Stomach (tissue), 9 donors: ENCODE results near the gene BCL11B. TPM values are rescaled to one million over a fixed set of nuclear protein-coding genes. Genes with fewer than 3 reads are reported as not detected.

Source experiments
- DNase-seq, 2 donors: peaks; one replicate each; pipeline versions ENCODE4 v3.0.0 to v3.0.0-alpha.2; 2013 to 2019
- H3K27ac ChIP-seq, 5 donors: fragments of 200-600 bp in 4 of 5; sonication (generic) in 4 of 5; one replicate each; pipeline ENCODE4 v1.5.1; 2013 to 2019; ENCODE audit warnings: mild to moderate bottlenecking in 1 of 5, moderate library complexity in 1 of 5
- H3K27me3 ChIP-seq, 3 donors: fragments of 200-600 bp; sonication (generic); one replicate each; pipeline ENCODE4 v1.5.1; 2017 to 2019; ENCODE audit warnings: mixed run types in 1 of 3
- H3K36me3 ChIP-seq, 4 donors: fragments of 200-600 bp; sonication (generic); 1 replicate in 3 of 4; 2 replicates in 1 of 4; pipeline ENCODE4 v1.5.1; 2016 to 2019
- H3K4me1 ChIP-seq, 4 donors: fragments of 200-600 bp; sonication (generic); one replicate each; pipeline ENCODE4 v1.5.1; 2016 to 2019
- H3K4me3 ChIP-seq, 4 donors: fragments of 200-600 bp; sonication (generic) in 3 of 4; one replicate each; pipeline ENCODE4 v1.5.1; 2016 to 2019; ENCODE audit warnings: mild to moderate bottlenecking in 1 of 4
- H3K9me3 ChIP-seq, 4 donors: fragments of 200-600 bp; sonication (generic); one replicate each; pipeline ENCODE4 v1.5.1; 2016 to 2019
- EP300 ChIP-seq: sonication (generic); formaldehyde crosslinking; IDR thresholded peaks from one replicate; pipeline ENCODE4 v1.6.1; 2017; ENCODE audit warnings: antibody characterized with exemption
- POLR2A ChIP-seq, 4 donors: fragments of 450-650 bp; IDR thresholded peaks; one replicate each; pipeline ENCODE4 v1.6.1; 2016; ENCODE audit warnings: antibody characterized with exemption in 4 of 4, control low read depth in 2 of 4, mild to moderate bottlenecking in 1 of 4, moderate library complexity in 1 of 4
- POLR2AphosphoS5 ChIP-seq, 3 donors: sonication (generic); formaldehyde crosslinking; IDR thresholded peaks; one replicate each; pipeline ENCODE4 v1.6.1; 2016; ENCODE audit warnings: antibody characterized with exemption in 3 of 3
- WGBS, 5 donors: extraction: QIAGEN DNeasy Blood & Tissue Kit in 3 of 5; methylation state at CpG; one replicate each; pipeline versions ENCODE4 v1.1.5 to v1.1.7; 2013 to 2018; 5-methylcytosine and 5-hydroxymethylcytosine counted together
- intact Hi-C: fragments of 100-400 bp; cut with DNase I; formaldehyde crosslinking; loops from one replicate; pipeline ENCODE4 v1.15.1; 2023; ENCODE audit warnings: low total_unique reads
- polyA plus RNA-seq, 3 donors: library from polyadenylated mRNA; stranded (reverse); fragments of 200-250 nt; gene quantifications; one replicate each; pipeline ENCODE4 v1.2.3, GENCODE V29; 2013
- total RNA-seq, 5 donors: library from RNA; depleted of rRNA; stranded (reverse); fragments of >200 nt; gene quantifications; one replicate each; pipeline versions ENCODE4 v1.1.0 to v1.2.3, GENCODE V29; 2014 to 2016
- TF ChIP-seq, protein P1 (sequence below), 7 experiments: fragments of 450-650 bp in 4 of 7; fragments of 200-600 bp in 3 of 7; sonication (generic) in 3 of 7; IDR thresholded peaks; one replicate each; pipeline ENCODE4 v1.5.1; 2016 to 2019; ENCODE audit warnings: antibody characterized with exemption in 7 of 7, control low read depth in 2 of 7, mild to moderate bottlenecking in 1 of 7
- donor health status: healthy with polysubstance abuse.
- donor health status: Bipolar disorder and iron deficiency.
- donor health status: healthy.

BCL11B gene
- total and polyA plus RNA-seq, 8 donors = 0.15 to 9.6 (median 1.3) TPM; not detected in 1

GRCh38 chr14:99246536-99247097 lies 25.4 kb downstream of the BCL11B start:
- 3 to 16% (median 7%) methylated on average over 28 to 40 of the region's 40 CpGs for WGBS, 5 donors
- peak overlapping the region; percentile 7 to 39 (median 13) for H3K4me3 ChIP-seq
- H3K36me3 ChIP-seq = no peaks in the 10 kb centered on the region
- TF ChIP-seq POLR2A (IDR thresholded peaks at IDR 0.05) (no peak), EP300 (no peak), POLR2AphosphoS5 (IDR thresholded peaks at IDR 0.05) (no peak)
- TF ChIP-seq, protein P1, sequence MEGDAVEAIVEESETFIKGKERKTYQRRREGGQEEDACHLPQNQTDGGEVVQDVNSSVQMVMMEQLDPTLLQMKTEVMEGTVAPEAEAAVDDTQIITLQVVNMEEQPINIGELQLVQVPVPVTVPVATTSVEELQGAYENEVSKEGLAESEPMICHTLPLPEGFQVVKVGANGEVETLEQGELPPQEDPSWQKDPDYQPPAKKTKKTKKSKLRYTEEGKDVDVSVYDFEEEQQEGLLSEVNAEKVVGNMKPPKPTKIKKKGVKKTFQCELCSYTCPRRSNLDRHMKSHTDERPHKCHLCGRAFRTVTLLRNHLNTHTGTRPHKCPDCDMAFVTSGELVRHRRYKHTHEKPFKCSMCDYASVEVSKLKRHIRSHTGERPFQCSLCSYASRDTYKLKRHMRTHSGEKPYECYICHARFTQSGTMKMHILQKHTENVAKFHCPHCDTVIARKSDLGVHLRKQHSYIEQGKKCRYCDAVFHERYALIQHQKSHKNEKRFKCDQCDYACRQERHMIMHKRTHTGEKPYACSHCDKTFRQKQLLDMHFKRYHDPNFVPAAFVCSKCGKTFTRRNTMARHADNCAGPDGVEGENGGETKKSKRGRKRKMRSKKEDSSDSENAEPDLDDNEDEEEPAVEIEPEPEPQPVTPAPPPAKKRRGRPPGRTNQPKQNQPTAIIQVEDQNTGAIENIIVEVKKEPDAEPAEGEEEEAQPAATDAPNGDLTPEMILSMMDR (IDR thresholded peaks at IDR 0.05) = no peak
- H3K27me3 ChIP-seq = peaks cover 24 to 96% (median 48%) of the 10 kb centered on the region in 3 donors
- intact Hi-C loops = no loop called here
- DNase-seq = peak in 1 of 2 donors; percentile 39
- H3K4me1 ChIP-seq = peaks cover 3 to 18% (median 13%) of the 10 kb centered on the region in 4 donors
- H3K27ac ChIP-seq = peak overlapping the region in 4 of 5 donors; percentile 33 to 44 (median 38)
- no peaks in the 10 kb centered on the region for H3K9me3 ChIP-seq

GRCh38 chr14:99245564-99246511 lies 26.2 kb downstream of the BCL11B start:
- 2 to 11% (median 5%) methylated on average over 45 to 83 of the region's 83 CpGs for WGBS, 5 donors
- Histone ChIP-seq H3K4me3 (peak overlapping the region; percentile 7 to 39 (median 13)), H3K36me3 (no peaks in the 10 kb centered on the region), H3K27me3 (peaks cover 24 to 97% (median 48%) of the 10 kb centered on the region in 3 donors), H3K9me3 (no peaks in the 10 kb centered on the region), H3K27ac (peak overlapping the region in 4 of 5 donors; percentile 13 to 40 (median 35)), H3K4me1 (peaks cover 3 to 18% (median 13%) of the 10 kb centered on the region in 4 donors)
- peak in 1 of 2 donors; percentile 66 for DNase-seq
- TF ChIP-seq, protein P1 (IDR thresholded peaks at IDR 0.05) = no peak
- TF ChIP-seq POLR2A (IDR thresholded peaks at IDR 0.05) (no peak), EP300 (no peak), POLR2AphosphoS5 (IDR thresholded peaks at IDR 0.05) (no peak)
- intact Hi-C loops = no loop called here

DNA sequence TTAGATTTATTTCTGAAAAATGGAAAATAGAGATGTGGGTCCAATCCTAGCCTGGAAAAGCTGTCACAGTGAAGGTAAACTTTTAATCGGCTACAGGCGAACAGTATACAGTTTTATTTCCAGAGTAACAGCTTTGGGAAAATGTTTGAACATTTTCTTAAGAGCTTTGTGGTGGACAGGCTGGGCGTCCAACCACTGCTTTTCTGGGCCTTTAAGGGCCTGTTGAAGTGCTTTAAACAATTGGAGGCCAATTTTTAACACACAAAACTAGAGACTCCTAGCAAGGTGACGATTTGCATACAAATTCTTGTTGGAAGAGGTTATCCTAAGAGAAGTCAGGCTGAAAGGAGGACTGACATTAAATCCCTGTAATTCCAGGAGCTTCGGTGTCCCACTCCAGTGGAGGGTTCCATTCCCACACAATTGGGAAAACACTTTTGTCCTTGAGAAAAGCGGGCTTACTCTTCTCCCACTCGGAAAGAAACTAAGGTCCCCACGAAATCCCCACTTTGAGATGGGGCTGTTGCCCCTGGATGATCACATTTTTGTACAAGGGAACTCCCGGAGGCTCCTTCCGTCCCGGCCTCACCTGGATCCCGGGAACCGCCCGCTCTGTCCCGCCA lies 26.9 kb downstream of the BCL11B start:
- H3K27ac ChIP-seq = peak overlapping the region in 4 of 5 donors; percentile 13 to 40 (median 35)
- peak overlapping the region in 2 of 4 donors; percentile 18 to 39 for H3K4me3 ChIP-seq
- no peak for TF ChIP-seq EP300
- no peak for TF ChIP-seq POLR2A (IDR thresholded peaks at IDR 0.05)
- whole genome bisulfite sequencing, 5 donors = 30 to 47% (median 41%) methylated on average over 11 to 15 of the region's 15 CpGs
- H3K27me3 ChIP-seq = peaks cover 24 to 92% (median 48%) of the 10 kb centered on the region in 3 donors
- DNase-seq = no peak
- peaks cover 3 to 18% (median 13%) of the 10 kb centered on the region in 4 donors for H3K4me1 ChIP-seq
- H3K9me3 ChIP-seq = no peaks in the 10 kb centered on the region
- intact Hi-C loops = no loop called here
- H3K36me3 ChIP-seq = no peaks in the 10 kb centered on the region

DNA sequence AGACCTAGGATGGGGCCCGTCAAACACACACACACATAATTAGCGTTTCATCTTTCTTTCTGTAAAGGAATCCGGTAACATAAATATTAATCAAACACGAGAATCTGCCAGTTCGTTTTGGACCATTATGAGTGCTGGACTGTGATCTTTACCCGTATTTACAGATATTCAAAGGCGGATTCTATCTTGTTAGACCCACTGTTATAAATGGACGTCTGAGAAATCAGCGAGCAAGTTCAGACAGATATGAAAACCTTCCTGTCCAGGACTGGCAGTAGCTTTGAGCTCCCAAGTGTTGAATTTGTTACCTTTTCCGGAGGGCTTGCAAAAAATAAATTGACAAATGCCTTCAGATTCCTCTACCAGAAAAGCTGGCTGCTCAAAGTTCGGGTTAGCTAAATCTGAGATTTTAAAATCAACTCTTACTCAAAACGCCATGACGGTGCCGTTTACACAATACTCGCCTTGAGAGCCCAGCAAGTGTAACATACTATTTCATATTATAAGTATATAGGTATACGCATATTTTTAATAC lies 27.6 kb downstream of the BCL11B start:
- Histone ChIP-seq H3K27ac (peak overlapping the region in 3 of 5 donors; percentile 13 to 40 (median 33)), H3K4me1 (peaks cover 3 to 18% (median 13%) of the 10 kb centered on the region in 4 donors), H3K4me3 (no peak overlapping the region), H3K27me3 (peaks cover 24 to 86% (median 48%) of the 10 kb centered on the region in 3 donors), H3K9me3 (no peaks in the 10 kb centered on the region), H3K36me3 (no peaks in the 10 kb centered on the region)
- intact Hi-C loops = no loop called here
- WGBS, 5 donors = 54 to 71% (median 64%) methylated on average over 16 of the region's 16 CpGs
- TF ChIP-seq POLR2AphosphoS5 (IDR thresholded peaks at IDR 0.05) (no peak), EP300 (no peak), POLR2A (IDR thresholded peaks at IDR 0.05) (no peak)
- TF ChIP-seq, protein P1 (IDR thresholded peaks at IDR 0.05) = no peak
- DNase-seq = no peak
